DND-41 (cell line): ENCODE data around the gene CACNA2D4.

Experiments
- CTCF ChIP-seq: IDR thresholded peaks from 2 replicates; pipeline ENCODE4 v1.5.1; 2012; ENCODE audit warnings: borderline replicate concordance, low read length, moderate library complexity, mild to moderate bottlenecking; ENCODE audit not compliant: poor library complexity, severe bottlenecking; ENCODE audit errors: extremely low read depth
- EZH2 ChIP-seq: IDR thresholded peaks from 3 replicates; pipeline ENCODE4 v1.6.1; 2012; ENCODE audit warnings: borderline replicate concordance, low read depth, mild to moderate bottlenecking, moderate library complexity, low read length, inconsistent platforms; ENCODE audit not compliant: severe bottlenecking

- TF ChIP-seq CTCF = no peak
- TF ChIP-seq EZH2 = no peak
Measured at GRCh38 chr12:1806301-1807086, 112.0 kb downstream of the CACNA2D4 start.
